ENCODE measurements around the gene IGF2BP2. TPM values are rescaled to one million over a fixed set of nuclear protein-coding genes. Genes with fewer than 3 reads are reported as not detected.

The IGF2BP2 gene
- total RNA-seq, 1 donor from 2014 or later: 19.4 TPM

- TF ChIP-seq CTCF (IDR thresholded peaks at IDR 0.05): no peak
- Histone ChIP-seq H3K27me3 (ENCODE audit: low read depth) (no peaks in the 10 kb centered on the region), H3K36me3 (no peaks in the 10 kb centered on the region), H3K4me3 (no peak overlapping the region), H3K27ac (no peak overlapping the region), H3K9me3 (no peaks in the 10 kb centered on the region), H3K4me1 (peaks cover 33% of the 10 kb centered on the region)
- DNase-seq: no peak
- intact Hi-C loops (cut with DNase I): loop anchor here (10.0 kb wide), 1 partner anchor 92 kb away; no protein-coding TSS in a partner anchor
- ATAC-seq: no peak
Measured at GRCh38 chr3:185766329-185767001, 58.4 kb downstream of the IGF2BP2 start.

GRCh38 chr3:185764980-185765370 is 59.9 kb downstream of the IGF2BP2 start:
- intact Hi-C loops (cut with DNase I): loop anchor here (10.0 kb wide), 1 partner anchor 90 kb away; no protein-coding TSS in a partner anchor
- no peak for TF ChIP-seq CTCF (IDR thresholded peaks at IDR 0.05)
- Histone ChIP-seq H3K4me1 (peaks cover 45% of the 10 kb centered on the region), H3K4me3 (no peak overlapping the region), H3K27me3 (ENCODE audit: low read depth) (no peaks in the 10 kb centered on the region), H3K36me3 (no peaks in the 10 kb centered on the region), H3K9me3 (no peaks in the 10 kb centered on the region), H3K27ac (peak overlapping the region; percentile 44)
- DNase-seq: no peak
- ATAC-seq: no peak

GRCh38 chr3:185764163-185764979 is 60.5 kb downstream of the IGF2BP2 start:
- no peaks in the 10 kb centered on the region for H3K36me3 ChIP-seq
- H3K9me3 ChIP-seq: no peaks in the 10 kb centered on the region
- intact Hi-C loops (cut with DNase I): loop anchor here (10.0 kb wide), 1 partner anchor 90 kb away; no protein-coding TSS in a partner anchor
- TF ChIP-seq CTCF (IDR thresholded peaks at IDR 0.05): no peak
- ATAC-seq (peak; percentile 29 to 50), DNase-seq (no peak)
- H3K4me1 ChIP-seq: peaks cover 48% of the 10 kb centered on the region
- no peaks in the 10 kb centered on the region for H3K27me3 ChIP-seq (ENCODE audit: low read depth)
- peak overlapping the region; percentile 44 for H3K27ac ChIP-seq
- no peak overlapping the region for H3K4me3 ChIP-seq

DNA sequence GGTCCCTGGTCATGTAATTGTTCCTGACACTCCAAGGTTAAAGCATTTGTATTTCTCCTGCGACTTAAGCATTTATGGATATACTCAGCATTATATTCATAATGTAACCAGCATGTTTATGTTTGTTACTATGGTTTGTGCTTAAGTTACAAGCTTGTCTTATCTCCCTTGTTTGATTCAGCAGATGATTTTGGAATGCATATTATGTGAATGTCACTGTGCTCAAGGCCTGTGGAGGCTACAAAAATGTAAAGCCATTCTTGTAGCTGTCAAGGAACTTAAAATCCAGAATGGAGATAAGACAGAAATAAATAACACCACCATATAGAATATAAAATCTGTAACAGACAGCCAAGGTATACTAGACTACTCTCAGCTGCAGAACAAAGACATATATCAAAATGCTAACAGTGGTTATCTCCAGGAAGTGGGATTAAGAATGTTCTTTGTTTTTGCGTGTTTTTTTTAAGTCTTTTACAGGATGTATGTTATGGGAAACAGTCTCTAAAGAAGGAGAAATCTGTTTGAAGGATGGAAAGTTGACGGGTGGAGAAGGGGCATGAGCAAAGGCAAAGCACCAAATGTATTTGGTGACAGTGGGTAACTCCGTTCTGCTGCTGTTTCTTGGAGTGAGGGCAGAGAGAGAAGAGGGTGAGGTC is 61.4 kb downstream of the IGF2BP2 start:
- Histone ChIP-seq H3K9me3 (no peaks in the 10 kb centered on the region), H3K36me3 (no peaks in the 10 kb centered on the region), H3K27ac (no peak overlapping the region), H3K4me1 (peaks cover 54% of the 10 kb centered on the region), H3K4me3 (no peak overlapping the region), H3K27me3 (ENCODE audit: low read depth) (no peaks in the 10 kb centered on the region)
- ATAC-seq (no peak), DNase-seq (no peak)
- intact Hi-C loops (cut with DNase I): loop anchor here (10.0 kb wide), 1 partner anchor 89 kb away; no protein-coding TSS in a partner anchor
- TF ChIP-seq CTCF (IDR thresholded peaks at IDR 0.05): no peak

DNA sequence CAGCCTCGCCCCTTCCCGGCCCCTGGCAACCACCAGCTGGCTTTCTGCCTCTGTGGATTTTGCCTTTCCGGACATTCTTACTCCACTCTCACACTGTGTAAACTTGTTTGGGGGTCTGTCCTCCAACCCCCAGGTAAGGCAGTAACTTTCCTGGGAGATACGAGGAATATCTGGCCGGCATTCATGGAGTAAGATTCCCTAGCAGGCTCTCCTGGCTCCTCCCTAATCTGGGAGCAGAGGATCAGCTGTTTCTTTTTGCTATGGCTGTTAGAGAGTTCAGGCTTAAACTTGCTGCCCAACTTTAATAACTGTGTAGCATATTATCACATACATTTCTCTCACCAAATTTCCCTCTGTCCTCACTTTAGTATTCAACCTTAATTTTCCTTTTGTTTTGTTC is 64.3 kb downstream of the IGF2BP2 start:
- no peak for TF ChIP-seq CTCF (IDR thresholded peaks at IDR 0.05)
- intact Hi-C loops (cut with DNase I): loop anchor here (10.0 kb wide), 1 partner anchor 86 kb away; no protein-coding TSS in a partner anchor
- H3K4me3 ChIP-seq: no peak overlapping the region

More for the DNA sequence above, 64.3 kb downstream of the IGF2BP2 start:
- ATAC-seq: peak in 1 of 2 donors; percentile 40
- Histone ChIP-seq H3K9me3 (no peaks in the 10 kb centered on the region), H3K4me1 (peaks cover 43% of the 10 kb centered on the region), H3K36me3 (no peaks in the 10 kb centered on the region), H3K27ac (no peak overlapping the region), H3K27me3 (ENCODE audit: low read depth) (no peaks in the 10 kb centered on the region)
- DNase-seq: no peak
